HepG2 (cell line): ENCODE measurements around the gene SEBOX. TPM values are rescaled to one million over a fixed set of nuclear protein-coding genes. Genes with fewer than 3 reads are reported as not detected.

Experiments used
- ATAD3A ChIP-seq: sonication (generic); formaldehyde crosslinking; IDR thresholded peaks from 2 replicates; pipeline ENCODE4 v1.4.0; 2020; ENCODE audit warnings: missing genetic modification reagents
- CREB1 ChIP-seq, 2 experiments: fragments of 450-650 bp in 1 of 2; IDR thresholded peaks; 2 replicates each; pipeline ENCODE4 v1.6.1; 2016 to 2017; ENCODE audit warnings: control low read depth in 1 of 2, mild to moderate bottlenecking in 1 of 2, missing compliant biosample characterization in 1 of 2, missing genetic modification characterization in 1 of 2
- HNRNPLL ChIP-seq: fragments of 200-400 bp; formaldehyde crosslinking; IDR thresholded peaks from 2 replicates; pipeline ENCODE4 v1.6.1; 2017; ENCODE audit warnings: mild to moderate bottlenecking, low read depth, low read length; ENCODE audit not compliant: poor library complexity, severe bottlenecking
- HOXA9 ChIP-seq: sonication (generic); formaldehyde crosslinking; IDR thresholded peaks from 2 replicates; pipeline ENCODE4 v1.8.1; 2022; ENCODE audit warnings: missing genetic modification reagents, mild to moderate bottlenecking, moderate library complexity, borderline replicate concordance
- IKZF1 ChIP-seq: fragments of 450-650 bp; IDR thresholded peaks from 2 replicates; pipeline ENCODE4 v1.7.1; 2016
- NFIC ChIP-seq: IDR thresholded peaks from 2 replicates; pipeline ENCODE4 v1.6.1; 2012; ENCODE audit warnings: mild to moderate bottlenecking, low read length, inconsistent platforms
- PAWR ChIP-seq: sonication (generic); formaldehyde crosslinking; IDR thresholded peaks from 2 replicates; pipeline ENCODE4 v1.4.0; 2020; ENCODE audit warnings: missing genetic modification reagents, mild to moderate bottlenecking, borderline replicate concordance
- PHF5A ChIP-seq: IDR thresholded peaks from one replicate; pipeline ENCODE4 v1.6.1; 2018; ENCODE audit warnings: low read depth, missing genetic modification reagents; ENCODE audit not compliant: unreplicated experiment
- PRMT3 ChIP-seq: sonication (generic); formaldehyde crosslinking; IDR thresholded peaks from 2 replicates; pipeline ENCODE4 v1.8.1; 2022; ENCODE audit warnings: low read depth, mild to moderate bottlenecking, moderate library complexity, missing genetic modification reagents, borderline replicate concordance
- PTBP1 ChIP-seq: fragments of 200-400 bp; formaldehyde crosslinking; IDR thresholded peaks from 2 replicates; pipeline ENCODE4 v1.6.1; 2018; ENCODE audit warnings: low read length, low read depth; ENCODE audit not compliant: poor library complexity, severe bottlenecking
- RFX5 ChIP-seq: IDR thresholded peaks from 2 replicates; pipeline ENCODE4 v1.6.1; 2011; ENCODE audit warnings: low read depth, low read length, improper control_type of control experiment
- SRSF1 ChIP-seq: fragments of 200-400 bp; formaldehyde crosslinking; optimal IDR thresholded peaks from 2 replicates; pipeline ENCODE3; 2017; ENCODE audit warnings: mild to moderate bottlenecking, low read depth, low read length, moderate library complexity
- SUZ12 ChIP-seq: fragments of 150-350 bp; IDR thresholded peaks from 2 replicates; pipeline ENCODE4 v1.6.1; 2014; ENCODE audit warnings: low read depth, low read length
- TRIM24 ChIP-seq: sonication (generic); formaldehyde crosslinking; IDR thresholded peaks from 2 replicates; pipeline ENCODE4 v1.8.0; 2022; ENCODE audit warnings: mild to moderate bottlenecking, missing genetic modification reagents
- ZFP36L2 ChIP-seq: sonication (generic); formaldehyde crosslinking; IDR thresholded peaks from 2 replicates; pipeline ENCODE4 v1.4.0; 2020; ENCODE audit warnings: missing genetic modification reagents
- ZMAT3 ChIP-seq: sonication (generic); formaldehyde crosslinking; conservative IDR thresholded peaks from 2 replicates; pipeline ENCODE4 v1.7.0; 2021; ENCODE audit warnings: missing genetic modification reagents
- ZNF225 ChIP-seq: sonication (generic); formaldehyde crosslinking; IDR thresholded peaks from 2 replicates; pipeline ENCODE4 v1.4.0; 2020; ENCODE audit warnings: mild to moderate bottlenecking, missing genetic modification reagents
- ZNF234 ChIP-seq: sonication (generic); formaldehyde crosslinking; conservative IDR thresholded peaks from 2 replicates; pipeline ENCODE4 v1.5.1; 2020; ENCODE audit warnings: mild to moderate bottlenecking, missing genetic modification reagents
- ZNF331 ChIP-seq: sonication (generic); formaldehyde crosslinking; IDR thresholded peaks from 2 replicates; pipeline ENCODE4 v1.4.0; 2020; ENCODE audit warnings: missing genetic modification reagents
- ZNF431 ChIP-seq: sonication (generic); formaldehyde crosslinking; IDR thresholded peaks from 2 replicates; pipeline ENCODE4 v1.9.0; 2022; ENCODE audit warnings: missing genetic modification reagents, low read depth, mild to moderate bottlenecking, borderline replicate concordance
- ZNF556 ChIP-seq: sonication (generic); formaldehyde crosslinking; IDR thresholded peaks from 2 replicates; pipeline ENCODE4 v1.4.0; 2020; ENCODE audit warnings: mild to moderate bottlenecking, missing genetic modification reagents, borderline replicate concordance
- ZNF724P ChIP-seq: sonication (generic); formaldehyde crosslinking; IDR thresholded peaks from 2 replicates; pipeline ENCODE4 v1.8.0; 2022; ENCODE audit warnings: missing genetic modification reagents, borderline replicate concordance
- ZNF891 ChIP-seq: sonication (generic); formaldehyde crosslinking; IDR thresholded peaks from 2 replicates; pipeline ENCODE4 v1.5.0; 2020; ENCODE audit warnings: mild to moderate bottlenecking, missing genetic modification reagents
- polyA plus RNA-seq, 8 experiments: library from polyadenylated mRNA; depleted of rRNA in 3 of 8; stranded (reverse) in 7 of 8; unstranded in 1 of 8; fragments of >200 nt; fragmentation: Illumina TruSeq in 4 of 8; extraction: Trizol in 4 of 8; gene quantifications; 2 replicates each; pipeline versions ENCODE4 v1.2.1 to v1.2.3, GENCODE V29; 2011 to 2016; ENCODE audit warnings: low read depth in 4 of 8, missing spikeins in 1 of 8, mixed read lengths in 1 of 8; ENCODE audit not compliant: insufficient read depth in 1 of 8
- total RNA-seq, 5 experiments: library from RNA; depleted of rRNA; stranded (reverse); fragments of >200 nt; fragmentation: Illumina TruSeq; extraction: Trizol; gene quantifications; 2 replicates each; pipeline ENCODE4 v1.2.3, GENCODE V29; 2016; ENCODE audit warnings: low read depth in 1 of 5
- TF ChIP-seq, protein P1 (sequence below): sonication (generic); formaldehyde crosslinking; IDR thresholded peaks from 2 replicates; pipeline ENCODE4 v1.5.0; 2020; ENCODE audit warnings: mild to moderate bottlenecking, missing genetic modification reagents, borderline replicate concordance
- TF ChIP-seq, protein P2 (sequence below): sonication (generic); formaldehyde crosslinking; IDR thresholded peaks from 2 replicates; pipeline ENCODE4 v1.8.1; 2023; ENCODE audit warnings: mild to moderate bottlenecking, moderate library complexity, missing genetic modification reagents
- TF ChIP-seq, protein P3 (sequence below): sonication (generic); formaldehyde crosslinking; IDR thresholded peaks from 2 replicates; pipeline ENCODE4 v1.5.0; 2020; ENCODE audit warnings: mild to moderate bottlenecking, missing genetic modification reagents, moderate library complexity

The SEBOX gene
- total and polyA plus RNA-seq, 2 of the 13 experiments (the other 11 are each of a cell fraction or from before 2014, with no cell fraction given), result not detected

DNA sequence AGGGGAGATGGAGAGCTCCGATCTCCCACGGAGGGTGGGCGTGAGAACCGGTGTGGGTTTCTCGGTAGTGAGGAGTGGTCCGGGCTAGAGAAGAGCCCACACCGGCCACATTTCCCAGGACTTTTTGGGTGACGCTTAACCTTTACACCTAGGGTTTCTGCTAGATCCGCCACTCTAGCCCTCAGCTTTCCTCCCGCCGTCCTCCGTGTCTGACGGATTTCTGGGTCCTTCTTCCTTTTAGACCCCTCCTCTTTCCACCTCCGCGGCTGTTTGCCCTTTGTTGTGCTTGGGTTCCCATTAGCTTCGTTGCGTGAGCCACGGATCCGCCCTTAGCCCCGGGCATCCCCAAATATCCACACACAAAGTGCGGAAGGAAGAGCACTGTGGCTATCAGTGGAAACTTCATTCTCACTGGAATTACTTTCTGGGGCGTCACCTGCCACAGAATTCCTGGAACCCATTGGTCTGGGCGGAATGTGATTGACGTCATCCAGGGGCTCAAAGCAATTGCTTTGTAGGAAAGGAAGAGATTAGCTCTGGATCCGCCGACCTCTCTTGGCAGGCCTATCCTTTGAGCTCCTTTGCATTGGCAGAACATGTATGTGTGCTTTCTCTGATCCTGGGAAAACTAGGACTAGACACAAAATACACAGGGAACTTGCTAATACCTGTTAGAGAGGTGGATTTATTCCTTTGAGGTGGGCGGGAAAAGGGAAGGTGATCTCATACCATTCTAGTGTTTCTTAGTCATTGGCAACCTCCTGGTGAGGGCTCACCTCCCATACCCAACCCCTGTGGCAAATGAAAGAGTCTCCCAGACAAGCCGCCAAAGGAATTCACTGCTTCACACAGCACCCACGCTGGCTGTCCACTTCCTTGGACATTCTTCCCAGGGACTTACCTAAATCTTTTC is 28.8 kb downstream of the SEBOX start (continued):
- TF ChIP-seq TRIM24 (CRISPR knock-in tag) (no peak), ZNF431 (CRISPR knock-in tag) (0 out of 2 replicates have a peak, but pooled peaks have one; percentile 11), IKZF1 (no peak), RFX5 (no peak), PRMT3 (CRISPR knock-in tag) (no peak), SUZ12 (no peak), ZNF891 (CRISPR knock-in tag) (peak; percentile 54; the same call in 1 of the 2 replicates), PHF5A (CRISPR knock-in tag) (no peak), SRSF1 (no peak), ZNF724P (CRISPR knock-in tag) (no peak), NFIC (no peak), ZNF234 (CRISPR knock-in tag) (no peak), ZMAT3 (no peak), PTBP1 (no peak), ZNF331 (no peak), ATAD3A (CRISPR knock-in tag) (no peak), HOXA9 (no peak), ZFP36L2 (no peak), ZNF556 (CRISPR knock-in tag) (0 out of 2 replicates have a peak, but pooled peaks have one; percentile 4), PAWR (CRISPR knock-in tag) (no peak), ZNF225 (CRISPR knock-in tag) (no peak), HNRNPLL (no peak), CREB1 (IDR thresholded peaks at IDR 0.05) (peak; percentile 89), CREB1 (CRISPR knock-in tag; IDR thresholded peaks at IDR 0.05) (peak; percentile 69; the same call in 1 of the 2 replicates)
- TF ChIP-seq, protein P1, sequence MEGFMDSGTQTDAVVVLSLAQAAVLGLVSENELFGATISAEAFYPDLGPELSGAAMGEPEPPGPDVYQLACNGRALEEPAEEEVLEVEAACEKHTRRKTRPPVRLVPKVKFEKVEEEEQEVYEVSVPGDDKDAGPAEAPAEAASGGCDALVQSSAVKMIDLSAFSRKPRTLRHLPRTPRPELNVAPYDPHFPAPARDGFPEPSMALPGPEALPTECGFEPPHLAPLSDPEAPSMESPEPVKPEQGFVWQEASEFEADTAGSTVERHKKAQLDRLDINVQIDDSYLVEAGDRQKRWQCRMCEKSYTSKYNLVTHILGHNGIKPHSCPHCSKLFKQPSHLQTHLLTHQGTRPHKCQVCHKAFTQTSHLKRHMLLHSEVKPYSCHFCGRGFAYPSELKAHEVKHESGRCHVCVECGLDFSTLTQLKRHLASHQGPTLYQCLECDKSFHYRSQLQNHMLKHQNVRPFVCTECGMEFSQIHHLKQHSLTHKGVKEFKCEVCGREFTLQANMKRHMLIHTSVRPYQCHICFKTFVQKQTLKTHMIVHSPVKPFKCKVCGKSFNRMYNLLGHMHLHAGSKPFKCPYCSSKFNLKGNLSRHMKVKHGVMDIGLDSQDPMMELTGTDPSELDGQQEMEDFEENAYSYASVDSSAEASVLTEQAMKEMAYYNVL, result no peak
- TF ChIP-seq, protein P2, sequence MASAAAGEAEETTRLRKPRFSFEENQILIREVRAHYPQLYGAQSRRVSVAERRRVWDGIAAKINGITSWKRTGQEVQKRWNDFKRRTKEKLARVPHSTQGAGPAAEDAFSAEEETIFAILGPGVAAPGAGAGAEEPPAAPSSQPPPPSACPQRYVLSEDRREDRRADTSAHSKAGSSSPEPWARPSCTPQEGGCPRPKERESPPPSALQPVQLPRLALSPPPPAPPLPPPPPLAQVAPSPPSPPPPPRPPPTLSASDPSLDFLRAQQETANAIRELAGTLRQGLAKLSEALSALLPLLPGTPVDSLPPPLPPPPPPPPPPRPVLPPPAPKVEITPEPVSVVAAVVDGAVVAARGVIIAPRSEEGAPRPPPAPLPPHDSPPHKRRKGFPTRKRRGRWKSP (CRISPR knock-in tag), result 0 out of 2 replicates have a peak, but pooled peaks have one; percentile 37
- TF ChIP-seq, protein P3, sequence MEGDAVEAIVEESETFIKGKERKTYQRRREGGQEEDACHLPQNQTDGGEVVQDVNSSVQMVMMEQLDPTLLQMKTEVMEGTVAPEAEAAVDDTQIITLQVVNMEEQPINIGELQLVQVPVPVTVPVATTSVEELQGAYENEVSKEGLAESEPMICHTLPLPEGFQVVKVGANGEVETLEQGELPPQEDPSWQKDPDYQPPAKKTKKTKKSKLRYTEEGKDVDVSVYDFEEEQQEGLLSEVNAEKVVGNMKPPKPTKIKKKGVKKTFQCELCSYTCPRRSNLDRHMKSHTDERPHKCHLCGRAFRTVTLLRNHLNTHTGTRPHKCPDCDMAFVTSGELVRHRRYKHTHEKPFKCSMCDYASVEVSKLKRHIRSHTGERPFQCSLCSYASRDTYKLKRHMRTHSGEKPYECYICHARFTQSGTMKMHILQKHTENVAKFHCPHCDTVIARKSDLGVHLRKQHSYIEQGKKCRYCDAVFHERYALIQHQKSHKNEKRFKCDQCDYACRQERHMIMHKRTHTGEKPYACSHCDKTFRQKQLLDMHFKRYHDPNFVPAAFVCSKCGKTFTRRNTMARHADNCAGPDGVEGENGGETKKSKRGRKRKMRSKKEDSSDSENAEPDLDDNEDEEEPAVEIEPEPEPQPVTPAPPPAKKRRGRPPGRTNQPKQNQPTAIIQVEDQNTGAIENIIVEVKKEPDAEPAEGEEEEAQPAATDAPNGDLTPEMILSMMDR (CRISPR knock-in tag), result no peak
